NCI-H2196 treated with DMSO at 0.1 percent for 48 hours (cell line): ENCODE results near the gene TRAPPC2L.

Experiments used
- DNase-seq: peaks from one replicate; lab custom pipeline; 2025; ENCODE audit not compliant: unreplicated experiment; lab: John Stamatoyannopoulos, UW

The TRAPPC2L gene

DNA sequence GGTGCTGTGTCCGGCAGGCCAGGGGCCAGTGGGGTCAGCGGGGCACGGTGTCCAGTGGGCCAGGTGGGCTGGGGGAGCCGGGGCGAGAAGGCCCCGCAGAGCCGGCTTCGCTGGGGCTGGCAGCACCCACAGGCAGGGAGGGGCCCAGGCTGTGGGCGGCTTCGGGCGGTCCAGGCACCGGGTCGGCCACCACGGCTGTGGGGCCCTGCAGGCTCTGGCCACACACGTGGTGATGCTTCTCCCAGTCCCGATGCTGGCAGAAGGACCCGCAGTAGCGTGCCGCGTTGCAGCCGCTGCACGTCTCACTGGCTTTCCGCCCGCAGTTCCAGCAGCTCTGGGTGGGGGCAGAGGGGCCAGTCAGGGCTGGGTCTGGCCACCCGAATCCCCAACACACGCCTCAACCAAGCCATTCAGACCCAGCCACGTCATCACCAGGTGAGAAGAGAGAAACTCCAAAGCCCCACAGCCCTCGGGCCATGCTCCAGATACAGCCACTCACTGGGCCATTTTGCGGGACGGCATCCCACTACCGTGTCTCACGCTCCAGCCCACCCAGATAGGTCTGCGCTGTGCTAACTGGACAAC lies 20.1 kb downstream of the TRAPPC2L start:
- DNase-seq: no peak

DNA sequence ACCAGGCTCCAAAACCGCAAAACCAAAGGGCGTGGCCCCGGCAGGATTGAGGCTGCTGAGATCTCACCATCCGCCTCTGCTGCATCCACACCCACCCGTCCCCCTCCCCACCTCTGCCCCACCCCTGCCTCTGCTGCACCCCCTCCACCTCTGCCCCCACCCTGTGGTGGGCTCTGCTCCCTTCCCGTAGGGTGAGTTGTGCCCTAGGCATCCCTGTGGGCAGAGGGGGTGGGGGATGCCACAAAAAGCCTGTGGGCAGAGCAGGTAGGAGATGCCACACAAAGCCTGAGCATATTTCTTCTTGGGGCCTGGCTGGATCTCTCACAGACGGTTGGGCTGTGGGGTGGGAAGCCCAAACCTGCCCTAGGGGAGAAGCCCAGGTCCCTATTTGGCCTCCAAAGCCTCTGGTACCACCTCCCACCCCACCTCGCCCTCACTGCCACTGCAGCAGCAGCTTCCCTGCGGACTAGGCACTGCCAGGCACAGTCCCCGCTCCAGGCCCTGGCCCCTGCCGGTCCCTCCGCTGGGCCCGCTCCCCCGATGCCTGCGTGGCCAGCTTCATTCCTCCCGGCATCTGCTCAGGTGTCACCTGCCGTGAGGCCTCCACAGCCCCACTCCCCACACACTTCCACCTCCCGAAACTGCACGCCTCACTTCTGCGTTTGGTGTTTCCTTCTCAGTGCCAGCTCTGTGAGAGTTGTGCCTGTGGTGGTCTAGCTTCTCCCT lies 20.8 kb downstream of the TRAPPC2L start:
- no peak for DNase-seq

DNA sequence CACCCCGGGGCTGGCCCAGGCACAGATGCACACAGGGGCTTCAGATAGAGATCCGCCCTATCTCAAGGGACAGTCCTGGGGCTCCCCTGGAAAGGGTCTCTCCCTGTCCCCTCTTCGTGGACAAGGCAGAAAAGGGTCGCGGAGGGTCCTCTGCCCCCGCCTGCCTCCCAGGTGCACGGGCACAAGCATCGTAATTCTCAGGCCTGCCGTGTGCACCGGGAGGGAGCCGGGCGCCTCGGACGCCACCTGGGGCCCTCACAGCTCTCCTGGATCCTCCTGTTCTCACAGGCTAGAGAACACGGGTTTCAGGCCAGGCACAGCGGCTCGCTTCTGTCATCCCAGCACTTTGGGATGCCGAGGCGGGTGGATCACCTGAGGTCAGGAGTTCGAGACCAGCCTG lies 21.4 kb downstream of the TRAPPC2L start:
- no peak for DNase-seq

DNA sequence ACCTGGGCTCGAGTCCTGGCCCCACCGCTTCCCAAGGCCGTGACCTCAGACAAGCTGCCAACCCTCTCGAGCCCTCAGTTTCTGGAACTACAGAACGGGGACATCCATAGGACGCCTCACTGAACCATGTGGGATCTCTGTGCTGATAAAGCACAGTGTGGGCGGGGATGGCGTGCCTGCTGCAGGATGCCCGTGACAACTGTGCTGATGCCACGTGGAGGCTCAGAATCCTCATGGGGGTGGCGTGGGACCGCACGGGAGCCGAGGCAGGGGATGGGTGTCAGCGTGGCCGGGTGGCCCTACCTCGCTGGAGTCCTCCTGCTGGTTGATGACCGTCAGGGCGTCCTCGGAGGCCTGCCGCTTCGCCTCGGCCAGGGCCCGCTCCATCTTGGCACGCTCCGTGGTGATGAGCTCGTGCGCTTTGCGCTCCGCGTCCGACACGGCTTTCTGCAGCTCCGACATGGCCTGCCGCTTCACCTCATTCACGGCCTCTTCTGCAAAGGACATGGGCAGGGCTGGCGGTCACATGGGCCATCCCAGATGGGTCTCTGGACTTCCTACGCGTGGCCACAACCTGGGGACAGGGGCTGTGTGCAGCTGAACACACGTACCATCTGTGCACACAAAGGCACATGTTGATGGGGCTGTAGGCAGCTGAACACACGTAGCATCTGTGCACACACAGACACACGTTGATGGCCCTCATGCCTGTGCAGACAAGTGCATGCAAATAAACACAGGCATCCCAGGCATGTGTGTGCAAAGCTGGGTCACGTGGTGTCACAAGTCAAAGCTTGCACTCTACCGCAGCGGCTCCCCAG lies 22.2 kb downstream of the TRAPPC2L start:
- no peak for DNase-seq

DNA sequence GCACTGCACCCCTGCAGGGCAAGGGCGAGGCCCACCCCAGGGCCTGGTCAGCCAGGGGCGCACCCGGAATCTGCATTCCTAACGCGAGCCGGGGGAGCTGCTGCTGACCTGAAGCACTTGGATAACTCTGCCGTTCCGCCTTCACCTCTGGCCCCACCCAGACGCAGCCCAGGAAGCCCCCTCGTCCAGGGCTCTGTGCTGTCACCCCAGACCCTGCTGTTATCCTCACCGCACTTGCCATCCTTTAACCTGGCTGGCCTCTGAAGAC lies 22.8 kb downstream of the TRAPPC2L start:
- DNase-seq: no peak

DNA sequence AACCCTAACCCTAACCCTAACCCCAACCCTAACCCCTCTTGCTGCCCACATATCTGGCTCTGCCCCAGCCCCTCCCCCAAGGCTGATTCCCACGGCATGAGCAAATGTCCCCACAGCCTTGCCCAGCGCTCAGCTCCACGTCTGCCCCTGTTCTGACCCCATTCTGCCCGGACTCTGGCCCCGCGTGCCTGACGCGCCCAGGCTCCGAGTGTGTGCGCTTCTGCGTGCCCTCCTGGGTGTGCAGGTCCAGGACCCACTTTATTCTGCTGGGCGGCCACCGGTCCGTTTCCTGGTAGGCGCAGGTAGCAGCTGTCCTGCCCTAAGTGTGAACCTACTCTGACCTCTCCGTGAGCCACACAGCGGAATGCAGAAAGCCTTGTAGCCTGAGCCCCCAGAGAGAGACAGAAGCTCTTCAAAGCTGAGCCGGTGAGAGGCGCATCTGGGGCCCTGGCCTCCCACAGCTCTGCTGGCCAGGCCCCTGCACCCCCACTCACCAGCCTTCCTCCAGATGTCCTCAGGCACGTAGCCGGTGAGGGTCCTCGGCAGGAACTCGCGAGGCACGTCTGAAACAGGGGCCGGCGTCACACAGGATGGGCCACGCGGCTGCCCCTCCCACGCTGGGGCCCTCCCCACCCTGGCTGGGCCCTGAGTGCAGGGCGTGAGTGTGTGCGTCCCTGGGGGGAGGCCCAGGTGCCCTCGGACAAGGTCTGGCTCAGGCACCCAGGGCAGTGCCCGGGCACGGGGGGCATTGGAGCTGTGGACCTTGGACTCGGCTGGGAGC lies 23.5 kb downstream of the TRAPPC2L start:
- DNase-seq: no peak

DNA sequence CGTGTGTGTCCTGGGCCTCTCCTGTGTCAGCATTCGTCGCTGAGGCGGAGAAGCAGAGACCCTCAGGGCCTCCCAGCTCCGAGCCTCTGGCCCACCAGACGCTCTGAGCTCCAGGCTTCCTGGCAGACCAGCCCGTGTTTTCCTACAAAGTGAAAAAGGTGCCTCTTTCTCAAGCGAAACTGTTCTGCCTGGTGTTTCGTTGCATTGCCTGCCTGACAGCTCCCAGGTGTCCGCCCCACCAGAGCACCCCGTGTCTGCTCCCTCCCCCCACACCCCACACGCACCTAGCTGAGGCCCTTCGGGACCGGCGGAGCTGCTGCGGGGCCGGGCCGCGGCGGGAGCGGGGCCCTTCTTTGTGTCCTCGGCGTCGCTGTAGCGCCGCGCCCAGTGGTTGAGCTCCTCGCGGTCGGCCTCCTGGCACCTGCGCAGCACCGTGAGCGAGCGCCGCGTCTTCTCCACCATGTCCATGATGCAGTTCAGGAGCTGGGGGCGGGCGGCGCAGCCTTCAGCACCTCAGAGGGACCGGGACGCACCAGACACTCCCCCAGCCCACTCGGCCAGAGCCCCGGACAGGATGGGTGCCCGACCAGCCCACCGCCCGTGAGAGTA lies 24.2 kb downstream of the TRAPPC2L start:
- DNase-seq: no peak

DNA sequence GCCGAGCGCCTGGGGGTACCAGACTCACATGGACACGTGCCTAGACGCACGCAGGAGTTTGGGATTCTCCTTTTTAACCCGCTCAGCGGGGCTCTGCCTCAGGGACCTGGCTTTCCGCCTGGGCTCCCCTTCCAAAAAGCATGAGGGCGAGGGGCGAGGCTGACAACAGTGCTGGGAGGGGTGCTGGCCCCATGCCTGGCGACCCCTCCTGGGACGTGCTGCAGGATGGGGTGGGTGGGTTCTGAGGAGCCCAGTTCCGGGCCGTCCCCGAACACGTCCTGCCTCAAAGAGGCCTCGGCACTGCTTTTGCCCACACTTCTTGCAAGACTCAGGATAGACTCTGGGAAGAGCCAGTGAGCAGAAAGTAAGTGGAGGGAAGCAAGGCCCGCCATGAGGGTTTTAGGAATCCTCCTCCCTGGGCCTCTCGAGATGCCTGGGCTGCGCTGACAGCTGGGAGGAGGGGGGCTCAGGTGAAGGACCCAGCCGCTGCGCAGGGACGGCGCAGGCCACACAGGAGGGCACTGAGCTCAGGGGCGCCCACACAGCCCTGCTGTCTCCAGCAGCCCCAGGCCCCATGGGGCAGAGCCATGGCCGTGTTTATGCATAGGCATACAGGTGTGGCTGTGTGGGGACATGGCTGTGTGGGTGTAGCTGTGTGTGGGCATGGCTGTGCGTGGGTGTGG lies 24.9 kb downstream of the TRAPPC2L start:
- DNase-seq: no peak

DNA sequence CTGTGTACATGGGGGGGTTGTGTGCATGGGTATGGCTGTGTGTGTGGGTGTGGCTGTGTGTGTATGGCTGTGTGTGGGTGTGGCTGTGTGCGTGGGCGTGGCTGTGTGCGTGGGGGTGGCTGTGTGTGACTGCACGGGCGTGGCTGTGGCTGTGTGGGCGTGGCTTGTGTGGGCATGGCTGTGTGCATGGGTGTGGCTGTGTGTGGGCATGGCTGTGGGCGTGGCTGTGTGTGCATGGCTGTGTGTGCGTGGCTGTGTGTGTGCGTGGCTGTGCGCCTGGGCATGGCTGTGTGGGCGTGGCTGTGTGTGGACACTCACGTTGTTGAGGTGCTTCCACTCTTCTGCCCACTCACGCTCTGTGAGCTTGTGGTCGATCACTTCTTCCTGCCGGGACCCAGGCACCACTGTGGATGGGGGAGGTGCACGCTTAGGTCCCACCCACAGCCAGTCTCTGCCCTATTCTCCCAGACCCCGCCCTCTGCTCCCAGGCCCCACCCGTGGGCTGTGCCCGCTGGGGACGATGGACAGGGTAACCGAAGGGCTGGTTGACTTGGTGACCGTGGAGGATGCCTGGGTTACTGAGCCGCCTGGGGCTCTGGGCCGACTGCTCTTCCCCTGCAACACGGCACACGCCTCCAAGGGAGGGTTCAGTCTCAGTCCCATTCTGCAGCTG lies 25.6 kb downstream of the TRAPPC2L start:
- no peak for DNase-seq

DNA sequence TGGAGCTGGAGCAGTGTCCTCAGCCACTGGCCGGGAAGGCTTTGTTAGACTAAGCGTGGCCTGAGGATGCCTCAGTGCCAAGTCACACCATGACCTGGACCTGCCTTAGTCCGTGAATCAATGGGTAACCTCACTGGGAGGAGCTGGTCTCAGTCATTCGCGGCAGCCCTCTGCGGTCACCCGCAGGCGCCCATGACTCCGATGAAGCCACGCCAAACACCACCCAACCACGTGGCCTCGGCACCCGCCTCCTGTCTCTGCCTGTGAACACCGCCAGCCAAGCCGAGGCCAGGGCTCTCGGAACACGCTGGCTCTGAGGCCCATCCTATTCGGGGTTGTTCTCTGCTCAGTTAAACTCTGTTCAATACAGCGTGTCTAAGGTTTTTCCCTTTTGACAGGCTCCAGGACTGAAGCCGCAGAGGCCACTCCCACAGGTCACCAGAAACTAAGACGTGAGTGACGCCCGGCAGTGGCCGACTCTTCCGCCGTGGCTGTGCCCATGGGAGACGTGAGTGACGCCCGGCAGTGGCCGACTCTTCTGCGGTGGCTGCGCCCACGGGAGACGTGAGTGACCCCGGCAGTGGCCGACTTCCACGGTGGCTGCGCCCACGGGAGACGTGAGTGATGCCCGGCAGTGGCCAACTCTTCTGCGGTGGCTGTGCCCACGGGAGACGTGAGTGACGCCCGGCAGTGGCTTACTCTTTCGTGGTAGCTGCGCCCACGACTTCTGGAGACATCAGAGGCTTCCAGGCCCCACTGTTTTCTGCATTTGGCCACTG lies 26.4 kb downstream of the TRAPPC2L start:
- no peak for DNase-seq

DNA sequence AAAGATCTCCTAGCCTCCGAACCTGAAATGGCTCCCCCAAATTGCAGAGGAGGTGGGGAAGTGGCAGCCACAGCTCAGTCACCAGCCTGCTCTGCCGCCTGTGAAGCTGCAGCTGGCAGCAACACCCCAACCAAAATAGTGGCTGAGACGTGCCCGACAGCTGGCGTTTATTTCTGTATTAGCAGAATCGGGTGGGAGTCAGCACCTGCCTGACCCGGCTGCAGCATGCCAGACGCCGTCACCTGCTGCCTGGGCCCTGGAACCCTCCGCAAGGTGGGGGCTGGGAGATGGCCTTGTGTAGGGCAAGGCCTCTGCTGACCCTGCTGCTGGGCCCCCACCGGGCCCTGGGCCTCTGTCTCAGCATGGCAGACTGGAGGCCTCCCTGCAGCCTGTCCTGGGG lies 27.0 kb downstream of the TRAPPC2L start:
- DNase-seq: no peak

DNA sequence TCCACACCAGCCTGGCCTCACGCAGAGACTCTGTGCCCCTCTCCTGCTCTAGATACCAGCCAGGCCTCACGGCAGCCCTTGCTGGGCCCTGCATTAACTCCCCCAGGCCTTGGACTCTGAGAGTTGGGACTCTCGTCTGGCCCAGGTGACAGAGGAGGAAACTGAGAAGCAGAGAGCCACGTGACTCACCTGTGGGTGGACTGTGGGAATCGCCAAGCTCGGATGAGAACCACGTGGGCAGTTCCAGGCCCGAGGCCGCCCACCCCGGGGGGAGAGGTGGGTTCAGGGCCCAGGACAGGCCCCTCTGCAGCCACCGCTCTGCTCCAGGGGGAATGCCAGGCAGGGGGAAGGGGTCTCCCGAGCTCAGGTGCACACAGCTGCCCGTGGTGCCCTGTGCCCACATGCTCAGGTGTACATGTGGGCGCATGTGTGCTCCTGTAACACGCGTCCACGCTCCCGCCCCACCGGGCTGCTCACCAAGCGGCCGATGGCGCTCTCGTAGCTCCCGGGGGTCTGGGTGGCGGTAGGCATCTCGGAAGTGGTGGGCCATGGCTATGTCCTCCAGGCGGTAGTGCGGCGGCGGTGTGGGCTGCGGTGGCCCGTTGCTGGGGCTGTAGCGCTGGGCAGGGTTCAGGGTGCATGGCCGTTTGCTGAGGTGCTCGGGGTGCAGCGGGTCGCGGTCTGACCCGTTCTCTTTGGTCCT lies 27.8 kb downstream of the TRAPPC2L start:
- no peak for DNase-seq

DNA sequence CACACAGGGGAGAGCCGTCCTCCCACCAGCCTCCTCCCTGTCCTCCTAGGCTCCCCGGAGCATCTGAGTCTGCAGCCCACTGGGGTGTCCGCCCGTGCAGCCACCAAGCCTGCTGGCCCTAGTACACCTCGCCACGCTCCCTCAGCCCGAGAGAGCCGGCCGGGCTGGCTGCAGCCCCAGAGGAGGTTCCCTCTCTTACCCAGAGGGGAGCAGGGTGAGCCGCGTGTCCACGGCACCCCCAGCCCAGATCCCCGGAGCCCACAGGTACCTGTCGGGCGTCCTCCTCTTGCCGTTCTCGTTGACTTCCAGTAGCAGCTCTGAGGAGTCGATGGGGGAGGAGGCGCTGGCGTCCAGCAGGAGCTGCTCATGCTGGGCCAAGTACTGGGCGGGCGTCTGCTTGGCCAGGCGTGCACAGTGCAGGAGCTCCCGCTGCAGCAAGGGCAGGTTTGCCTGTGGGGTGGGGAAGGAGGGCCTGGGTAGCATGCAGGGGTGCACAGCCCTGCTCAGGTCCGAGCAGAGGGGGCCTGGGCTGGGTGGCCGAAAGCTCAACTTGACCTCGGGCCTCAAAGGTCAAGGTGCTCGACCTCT lies 28.9 kb downstream of the TRAPPC2L start:
- DNase-seq: no peak

DNA sequence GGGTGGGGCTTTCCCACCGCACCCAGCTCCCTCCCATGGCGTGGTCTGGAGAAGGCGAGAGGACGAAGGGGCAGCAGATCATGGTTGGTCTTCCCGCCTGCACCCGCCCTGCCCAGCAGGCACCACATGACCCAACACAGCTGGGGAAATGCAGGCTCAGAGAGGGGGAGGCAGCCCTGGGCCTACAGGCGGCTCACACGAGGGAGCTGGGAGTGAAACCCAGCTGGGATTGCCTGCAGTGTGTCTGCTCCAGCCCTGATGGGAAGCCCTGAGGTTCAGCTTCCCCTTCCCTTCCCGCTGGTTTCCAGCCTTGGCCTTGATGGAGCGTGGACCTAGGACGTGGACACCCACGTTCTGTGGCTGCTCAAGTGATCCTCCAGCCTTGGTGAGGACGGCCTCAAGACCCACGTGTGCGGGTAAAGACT lies 29.5 kb downstream of the TRAPPC2L start:
- no peak for DNase-seq

DNA sequence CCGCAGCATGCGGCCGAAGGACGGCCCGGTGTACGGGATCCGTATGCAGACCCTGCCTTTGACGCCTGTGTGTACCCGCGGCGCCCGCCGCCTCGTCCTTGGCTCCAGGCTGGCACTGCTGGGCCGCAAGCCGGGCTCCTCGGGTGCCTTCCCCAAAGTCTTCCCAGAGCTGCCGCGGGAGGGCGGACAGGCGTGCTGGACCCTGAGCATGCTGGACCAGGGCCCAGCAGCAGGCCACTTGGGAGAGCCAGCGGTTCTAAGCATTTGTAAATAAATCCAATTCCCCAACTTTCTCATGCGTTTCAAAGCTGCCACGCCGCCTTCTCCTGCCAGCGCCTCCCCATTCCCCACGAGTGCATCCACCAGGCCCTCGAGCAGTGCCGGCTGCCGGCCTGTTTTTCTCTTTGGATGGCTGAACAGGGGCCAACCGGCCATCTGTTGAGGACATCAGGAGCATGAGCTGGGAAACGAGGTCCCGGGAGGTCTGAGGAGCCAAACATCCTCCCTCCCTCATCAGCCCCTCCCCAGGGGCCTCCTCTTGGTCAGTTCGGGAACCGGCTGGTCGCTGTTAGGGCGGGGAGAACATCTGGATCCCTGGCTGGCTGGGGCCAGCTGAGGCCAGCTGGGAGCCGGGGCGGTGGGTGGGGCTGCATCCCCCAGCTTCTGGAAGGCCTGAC lies 30.1 kb downstream of the TRAPPC2L start:
- no peak for DNase-seq

DNA sequence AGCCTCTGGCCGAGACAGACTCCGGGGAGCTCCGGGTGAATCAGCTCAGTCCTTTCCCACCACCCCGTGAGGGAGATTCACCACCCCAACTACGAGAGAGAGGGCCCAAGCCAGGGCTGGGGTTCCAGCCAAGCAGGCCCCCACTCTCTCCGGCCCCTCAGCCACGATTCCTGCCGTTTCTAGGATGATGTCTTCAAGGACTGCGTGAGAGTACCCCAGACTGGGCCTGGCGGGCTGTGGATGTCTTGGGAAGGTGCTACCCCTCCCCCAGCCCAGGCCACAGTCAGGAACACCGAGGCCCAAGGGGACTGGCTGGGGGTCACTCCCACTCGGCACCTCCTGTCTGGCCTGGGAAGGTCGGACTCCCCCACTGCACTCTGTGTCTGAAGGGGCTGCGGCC lies 31.1 kb downstream of the TRAPPC2L start:
- DNase-seq: no peak

DNA sequence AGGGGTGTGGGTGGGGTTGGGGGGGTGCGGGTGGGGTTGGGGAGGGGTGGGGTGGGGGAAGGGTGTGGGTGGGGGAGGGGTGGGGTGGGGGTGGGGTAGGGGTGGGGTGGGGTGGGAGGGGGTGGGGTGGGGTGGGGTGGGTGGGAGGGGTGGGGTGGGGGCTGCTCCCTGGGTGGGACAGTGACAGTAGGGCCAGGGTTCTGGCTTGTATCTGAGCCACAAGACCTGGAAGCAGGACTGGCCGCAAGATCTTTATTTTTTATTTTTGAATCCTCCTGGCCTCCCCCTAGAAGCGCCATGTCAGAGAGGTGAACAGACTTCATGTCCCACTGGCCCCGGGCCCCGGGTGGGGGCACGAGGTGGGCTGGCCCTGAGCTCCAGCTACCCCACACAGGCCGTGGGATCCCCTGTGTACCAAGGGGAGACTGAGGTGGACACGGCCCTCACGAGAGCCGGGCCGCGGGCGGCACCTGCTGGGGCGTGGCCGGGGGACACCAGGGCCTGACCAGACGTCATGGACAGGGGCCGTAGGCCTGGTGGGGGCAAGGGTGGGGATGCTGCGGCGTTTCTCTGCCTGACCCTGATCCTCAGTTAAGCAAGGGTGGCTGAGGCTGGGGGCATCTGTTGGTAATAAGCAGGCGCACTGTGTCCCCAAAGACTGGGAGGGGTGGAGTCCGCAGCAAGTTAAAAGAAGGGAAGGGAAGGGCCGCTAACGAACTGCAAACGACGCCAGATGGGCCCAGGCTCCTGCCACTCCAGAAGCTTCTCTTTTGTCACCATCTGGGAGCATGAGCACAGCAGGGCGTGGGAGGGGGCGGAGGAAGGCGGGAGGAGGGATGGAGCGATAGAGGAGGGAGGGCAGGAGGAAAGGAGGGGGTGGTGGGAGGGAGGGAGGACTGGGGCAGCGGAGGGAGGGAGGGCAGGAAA lies 31.8 kb downstream of the TRAPPC2L start:
- no peak for DNase-seq
